ELF-1 (cell line): ENCODE results near the gene LRRC72.
"Not testable (repeated sequence)": the region's sequence is repeated elsewhere in the genome, so short reads cannot be mapped to it uniquely, and the experiment has no call there.

ENCODE experiments used
- DNase-seq: peaks from one replicate; pipeline ENCODE4 v3.0.0-alpha.2; 2016; ENCODE audit warnings: low read depth, low spot score

LRRC72 gene

DNA sequence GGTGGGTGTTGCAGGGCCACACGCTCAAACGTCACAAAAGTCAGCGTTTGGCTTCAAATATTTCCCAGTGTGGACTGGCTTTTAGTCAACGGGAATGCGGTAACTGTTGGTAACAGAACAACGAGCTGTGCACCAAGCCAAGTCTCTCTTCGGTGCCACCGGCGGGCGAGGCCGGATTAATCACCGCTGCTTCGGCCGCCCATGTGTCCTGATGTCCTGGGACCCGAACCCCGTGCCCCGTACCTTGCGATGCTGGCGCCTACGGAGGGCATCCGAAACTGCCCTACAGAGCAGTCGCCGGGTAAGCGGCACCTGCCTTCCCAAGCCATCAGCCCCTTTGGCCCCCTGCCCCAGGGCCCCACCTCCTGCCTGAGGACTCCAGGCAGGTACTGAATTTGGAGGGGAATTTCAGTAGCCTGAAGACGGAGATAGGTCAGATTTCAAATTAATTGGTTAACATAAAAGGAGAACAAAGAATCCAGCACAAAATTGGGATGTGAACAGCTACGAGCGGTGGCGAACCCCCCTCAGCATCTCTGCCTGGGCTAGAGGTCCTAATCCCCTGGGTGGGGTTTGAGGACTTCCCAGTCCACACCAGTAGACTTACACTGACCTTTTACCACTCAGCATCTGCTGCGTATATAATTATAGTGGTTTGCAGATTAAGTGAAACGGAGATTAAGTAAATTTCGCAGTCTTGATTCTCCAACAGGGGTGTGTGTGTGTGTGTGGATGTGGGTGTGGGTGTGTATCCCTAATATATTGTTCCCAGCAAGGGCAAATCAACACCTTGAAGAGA, at the start of gene LRRC72:
LRRC72 (plus strand) TSS at position 84 of the 799 bp plus-strand sequence; CDS start at position 212, 128 bp downstream.
- no peak for DNase-seq

DNA sequence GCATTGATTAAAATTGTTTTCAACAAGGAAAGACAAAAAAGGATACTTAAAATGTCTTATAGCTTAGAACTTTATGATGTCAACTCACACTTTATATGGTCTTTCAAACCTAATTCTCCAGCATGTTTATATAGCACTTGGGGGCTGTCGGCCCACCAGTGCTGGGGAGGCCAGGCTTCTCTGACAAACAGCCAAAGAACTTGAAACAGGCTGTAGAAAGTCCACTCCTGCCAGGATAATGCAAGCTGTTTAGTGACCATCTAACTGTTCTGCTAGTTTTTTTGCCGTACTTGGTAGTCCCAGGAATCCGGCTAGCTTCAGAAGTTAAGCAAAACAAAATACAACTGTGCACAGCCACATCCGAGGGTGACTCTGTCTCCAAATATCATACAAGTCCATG, 47.5 kb upstream of the LRRC72 start:
- no peak for DNase-seq

DNA sequence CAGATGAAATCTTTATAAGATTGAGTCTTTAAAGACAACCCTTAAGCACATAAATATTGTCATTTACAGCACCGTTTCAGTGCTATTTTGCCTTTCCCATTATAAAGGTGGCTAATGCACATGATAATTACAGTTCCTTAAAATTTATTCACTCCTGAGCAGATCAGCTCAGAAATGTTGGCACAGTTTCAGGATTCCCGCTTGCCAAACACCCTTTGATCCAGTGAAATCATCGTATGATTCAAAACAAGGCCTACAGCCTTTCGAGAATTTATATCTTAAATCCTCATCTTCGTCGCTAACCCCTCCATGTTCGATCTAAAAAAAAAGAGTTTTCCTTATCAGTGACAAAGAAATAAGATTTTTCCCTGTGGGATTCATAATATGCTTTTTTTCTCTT, 47.0 kb upstream of the LRRC72 start:
- DNase-seq, result no peak

DNA sequence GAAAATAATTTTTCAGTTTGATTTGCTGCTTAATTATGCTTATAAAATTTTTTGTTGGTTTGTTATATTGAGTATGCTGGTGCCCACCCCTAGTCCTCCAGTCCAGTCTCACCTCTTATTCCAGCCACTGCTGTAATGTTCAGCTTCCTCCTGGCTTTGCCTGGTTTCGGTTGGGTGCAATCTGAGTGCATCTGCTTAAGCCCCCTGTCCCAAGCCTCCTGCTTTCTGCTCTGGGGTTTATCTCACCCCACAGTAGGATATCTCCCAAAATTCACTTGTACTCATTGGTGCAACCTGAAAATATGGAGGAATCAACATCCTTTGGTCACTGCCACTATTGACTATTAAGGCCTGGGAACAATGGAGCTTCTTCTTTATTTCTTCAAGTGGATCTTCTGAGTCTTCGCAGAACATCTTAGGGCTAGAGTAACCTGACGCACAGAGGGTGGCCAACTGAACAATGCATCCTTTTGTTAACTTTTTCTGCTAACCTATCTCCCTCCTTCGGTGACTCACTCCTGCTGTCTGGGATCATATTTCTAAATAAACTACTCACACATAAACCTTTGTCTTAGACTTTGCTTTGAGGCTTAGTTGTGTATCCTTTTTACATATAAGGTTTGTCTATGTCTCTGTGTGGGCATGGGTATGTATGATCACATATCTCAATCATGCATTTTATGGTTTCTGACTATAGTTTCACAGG, 42.0 kb upstream of the LRRC72 start:
- DNase-seq, result peak; percentile 28

DNA sequence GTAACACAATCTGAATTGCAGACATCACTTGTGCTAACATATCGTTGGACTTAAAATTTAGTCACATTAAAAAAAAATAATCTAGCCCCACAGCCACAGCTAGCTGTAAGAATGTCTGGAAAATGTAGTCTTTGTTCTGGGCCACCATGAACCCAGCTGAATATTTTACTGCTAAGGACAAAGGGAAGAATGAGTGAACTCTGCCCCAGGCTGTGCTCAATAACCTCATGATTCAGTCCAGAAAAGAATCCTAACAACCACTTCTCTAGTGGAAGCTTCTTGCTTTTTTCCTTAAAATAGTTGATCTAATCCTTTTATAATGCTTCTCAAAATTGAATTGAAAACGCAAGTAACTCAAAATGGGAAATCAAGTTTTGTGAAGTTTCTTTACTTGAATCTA, 35.5 kb upstream of the LRRC72 start:
- DNase-seq, result no peak

DNA sequence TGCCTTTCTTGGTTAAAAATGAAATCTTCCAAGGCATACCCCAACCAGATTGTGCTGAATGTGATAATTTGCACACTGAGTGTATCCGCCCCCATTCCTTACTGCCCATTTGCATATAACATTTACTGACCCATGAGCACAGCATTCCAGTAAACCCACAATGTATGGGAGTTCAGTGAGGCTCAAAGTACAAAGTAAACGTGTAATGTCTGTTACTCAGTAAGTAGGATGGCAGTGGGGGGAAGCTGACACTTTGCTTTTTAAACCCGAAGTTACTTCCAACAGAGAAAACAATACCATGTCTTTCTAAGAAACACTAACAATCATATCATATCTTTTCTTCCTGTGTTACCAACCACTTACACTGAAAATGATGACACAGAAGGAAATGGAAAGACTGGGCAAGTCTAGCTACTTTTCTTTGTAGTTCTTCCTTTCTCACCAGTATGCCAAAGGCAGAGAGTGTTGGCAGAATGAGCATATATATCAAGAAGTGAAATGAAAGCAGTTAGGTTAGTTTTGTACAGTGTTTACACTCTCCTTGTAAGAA, 34.0 kb upstream of the LRRC72 start:
- DNase-seq, result no peak

DNA sequence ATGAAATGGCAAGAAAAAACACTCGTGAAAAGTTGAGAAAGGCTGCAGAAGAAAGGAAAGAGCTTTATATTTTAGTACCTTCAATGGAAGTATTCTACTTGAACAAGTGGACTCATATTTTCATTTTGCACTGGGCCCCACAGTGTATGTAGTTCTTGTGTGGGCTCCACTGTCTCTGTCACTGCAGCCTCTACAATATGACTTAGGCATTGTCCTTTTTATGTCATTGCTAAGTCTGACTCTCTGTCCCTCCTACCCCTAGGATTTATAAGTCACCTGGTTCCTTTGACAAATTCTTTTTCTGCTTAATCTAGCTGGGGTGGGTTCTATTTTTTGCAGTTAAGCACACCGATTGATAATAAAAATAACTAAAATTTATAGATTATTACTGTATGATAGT, 33.4 kb upstream of the LRRC72 start:
- no peak for DNase-seq

DNA sequence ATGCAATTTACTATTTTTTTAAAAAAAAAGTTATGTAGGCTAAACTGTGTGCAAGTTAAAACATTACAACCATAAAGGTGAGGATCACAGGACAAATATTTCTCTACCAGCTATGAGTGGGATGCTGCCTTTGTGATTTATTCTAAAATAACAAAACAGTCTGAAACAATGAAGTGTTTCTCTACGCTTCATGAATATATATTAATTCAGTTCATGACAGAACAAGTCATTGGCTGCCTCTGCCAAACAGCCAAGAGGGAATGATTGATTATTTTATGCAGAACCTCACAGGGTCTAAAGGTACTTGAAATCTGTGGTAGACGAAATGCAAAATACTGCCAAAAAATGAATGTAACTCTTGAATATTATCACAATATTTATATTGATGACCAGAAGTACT, 32.1 kb upstream of the LRRC72 start:
- DNase-seq, result no peak

DNA sequence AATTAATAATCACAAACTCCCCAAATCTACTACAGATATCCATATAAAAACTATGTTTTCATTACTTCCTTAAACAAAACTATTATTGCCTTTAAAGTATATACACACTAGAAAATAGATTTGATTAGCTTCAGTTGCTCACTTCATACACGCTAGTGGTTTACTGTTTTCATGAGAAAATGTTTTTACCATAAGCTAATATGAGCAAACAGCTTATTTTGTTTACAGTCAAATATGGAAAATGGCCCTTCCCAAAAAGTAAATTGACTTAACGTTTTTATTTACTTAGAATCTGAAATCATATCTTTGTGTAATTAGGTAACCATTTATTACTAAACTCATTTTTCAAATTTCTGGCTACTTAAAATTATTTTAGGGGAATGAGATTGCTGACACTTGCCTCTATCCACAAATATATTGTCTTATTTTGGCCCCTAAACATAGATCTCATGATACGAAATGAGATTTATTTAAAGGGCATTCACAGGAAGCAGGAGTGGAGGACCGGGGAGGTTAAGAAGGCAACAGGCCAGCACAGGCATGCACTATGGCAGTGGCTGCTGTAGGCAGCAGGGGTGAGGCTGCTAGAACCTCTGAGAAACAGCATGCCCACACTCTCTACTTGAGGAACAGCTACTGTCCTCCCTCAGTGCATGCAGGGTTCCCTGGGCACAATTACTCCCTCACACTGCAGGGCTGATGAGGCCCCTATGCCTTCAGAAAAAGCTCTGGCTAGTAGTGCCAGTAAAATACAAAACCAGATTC, 31.5 kb upstream of the LRRC72 start:
- no peak for DNase-seq

DNA sequence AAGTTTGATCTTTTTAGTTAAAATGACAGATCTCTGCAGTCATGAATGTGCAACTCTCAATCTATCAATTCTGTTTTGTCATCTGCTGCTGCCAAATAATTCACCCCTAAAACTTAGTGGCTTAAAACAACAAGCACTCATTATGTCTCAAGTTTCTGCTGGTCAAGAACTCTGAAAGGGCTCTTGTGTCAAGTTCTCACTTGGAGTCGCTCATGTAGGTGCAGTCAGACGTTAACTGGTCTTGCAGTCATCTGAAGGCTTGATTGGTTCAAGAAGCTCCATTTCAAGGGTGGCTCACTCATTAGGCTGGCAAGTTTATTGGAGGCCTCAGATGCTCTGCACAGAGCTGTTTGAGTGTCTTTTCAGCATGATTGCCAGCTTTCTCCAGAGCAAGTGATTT, 28.5 kb upstream of the LRRC72 start:
- DNase-seq, result no peak

DNA sequence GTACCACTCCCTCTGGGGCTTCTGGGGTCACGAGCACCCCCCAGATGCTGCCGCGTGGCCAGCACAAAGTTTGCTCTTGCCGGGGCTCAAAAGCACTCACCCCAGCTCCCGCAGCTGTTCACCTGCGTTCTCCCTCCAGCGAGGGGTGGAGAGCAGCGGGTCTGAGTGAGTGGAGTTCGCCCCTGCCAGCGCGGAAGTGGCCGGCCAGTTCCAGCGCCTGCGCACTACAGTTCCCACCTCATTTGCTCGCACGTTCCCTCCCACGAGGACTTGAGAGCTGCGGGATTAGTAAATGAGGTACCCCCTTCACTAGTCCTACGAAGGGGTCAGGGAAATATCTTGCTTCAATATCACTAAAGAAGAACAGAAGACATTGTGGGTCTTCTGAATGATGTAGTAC, 24.3 kb upstream of the LRRC72 start:
- no peak for DNase-seq

DNA sequence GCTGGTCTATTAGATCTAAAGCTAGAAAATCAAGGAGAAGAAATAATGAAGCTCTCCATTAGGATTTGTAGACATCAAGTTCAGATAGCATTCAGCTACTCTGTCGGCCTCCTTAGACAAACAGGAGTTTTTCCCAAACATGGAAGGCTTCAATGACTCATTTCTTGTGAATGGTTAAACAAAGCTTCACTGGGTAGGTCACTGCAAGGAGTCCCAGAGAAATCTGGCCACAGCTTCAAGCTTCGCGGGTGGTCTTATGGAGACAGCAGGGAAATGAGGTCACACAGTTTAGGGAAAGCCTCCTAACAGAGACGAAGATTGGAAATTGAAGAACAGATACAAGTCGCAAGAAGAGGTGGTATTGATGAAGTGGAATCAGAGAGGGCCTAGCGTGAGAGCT, 22.6 kb upstream of the LRRC72 start:
- peak; percentile 10 for DNase-seq

DNA sequence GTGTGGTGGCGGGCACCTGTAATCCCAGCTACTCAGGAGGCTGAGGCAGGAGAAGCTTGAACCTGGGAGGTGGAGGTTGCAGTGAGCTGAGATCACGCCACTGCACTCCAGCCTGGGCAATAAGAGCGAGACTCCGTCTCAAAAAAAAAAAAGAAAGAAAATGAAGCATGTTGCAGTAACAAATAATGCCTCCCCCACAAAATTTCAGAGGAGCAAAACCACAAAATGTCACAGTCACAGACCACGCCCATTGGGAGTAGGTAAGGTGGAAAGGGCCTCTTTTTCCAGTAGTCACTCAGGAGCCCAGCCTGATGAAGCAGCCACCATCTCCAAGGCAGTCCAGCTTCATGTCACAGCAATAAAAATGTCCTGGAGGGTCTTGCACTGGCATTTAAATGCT, 20.2 kb upstream of the LRRC72 start:
- DNase-seq, result not testable (repeated sequence)

DNA sequence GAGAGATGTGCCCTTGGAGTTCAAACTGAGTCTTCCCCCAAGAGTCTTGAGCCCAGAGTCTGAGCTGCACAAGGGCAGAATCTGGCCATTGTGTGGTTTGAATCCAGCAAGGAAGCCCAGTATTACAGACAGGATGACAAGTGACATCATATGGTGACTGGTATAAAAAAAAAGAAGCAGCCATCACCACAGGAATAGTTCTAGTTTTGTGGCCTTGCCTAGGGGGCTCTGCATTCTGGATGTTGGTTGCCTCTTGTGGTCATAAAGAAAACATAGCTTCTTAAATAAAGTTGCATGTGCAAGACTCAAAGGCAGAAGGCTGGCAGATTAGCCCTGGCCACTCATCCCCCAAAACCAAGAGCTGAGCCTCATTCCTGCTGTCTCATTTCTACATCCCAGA, 16.8 kb upstream of the LRRC72 start:
- DNase-seq, result no peak

DNA sequence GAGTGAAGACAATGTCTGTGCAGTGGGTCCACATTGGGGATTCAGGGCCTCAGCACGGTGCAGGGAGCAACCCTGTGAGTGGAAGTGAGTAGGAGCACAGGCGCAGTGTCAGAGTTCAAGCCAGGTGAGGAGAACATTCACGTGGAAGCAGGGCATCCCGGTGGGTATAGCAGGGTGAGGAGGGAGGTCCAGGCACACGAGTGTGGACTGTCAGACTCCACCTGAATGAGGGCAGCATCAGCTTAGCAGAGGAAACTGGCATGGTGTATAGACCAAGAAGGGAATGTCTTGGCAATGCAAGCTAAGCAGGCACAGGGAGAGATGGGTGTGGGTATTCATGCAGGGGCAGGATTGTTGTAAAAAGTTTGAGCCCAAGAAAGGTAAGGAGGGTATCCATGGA, 15.3 kb upstream of the LRRC72 start:
- no peak for DNase-seq

DNA sequence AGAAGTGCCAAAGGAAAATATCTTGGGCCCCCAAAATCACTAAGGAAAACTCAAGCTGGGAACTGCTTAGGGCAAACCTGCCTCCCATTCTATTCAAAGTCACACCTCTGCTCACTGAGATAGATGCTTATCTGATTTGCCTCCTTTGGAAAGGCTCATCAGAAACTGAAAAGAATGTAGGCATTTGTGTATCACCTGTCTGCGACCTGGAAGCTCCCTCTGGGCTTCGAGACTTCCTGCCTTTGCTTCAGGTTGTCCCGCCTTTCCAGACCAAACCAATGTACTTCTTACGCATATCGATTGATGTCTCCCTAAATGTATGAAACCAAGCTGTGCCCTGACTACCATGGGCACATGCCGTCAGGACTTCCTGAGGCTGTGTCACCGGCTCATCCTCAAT, 14.5 kb upstream of the LRRC72 start:
- DNase-seq, result peak; percentile 76

DNA sequence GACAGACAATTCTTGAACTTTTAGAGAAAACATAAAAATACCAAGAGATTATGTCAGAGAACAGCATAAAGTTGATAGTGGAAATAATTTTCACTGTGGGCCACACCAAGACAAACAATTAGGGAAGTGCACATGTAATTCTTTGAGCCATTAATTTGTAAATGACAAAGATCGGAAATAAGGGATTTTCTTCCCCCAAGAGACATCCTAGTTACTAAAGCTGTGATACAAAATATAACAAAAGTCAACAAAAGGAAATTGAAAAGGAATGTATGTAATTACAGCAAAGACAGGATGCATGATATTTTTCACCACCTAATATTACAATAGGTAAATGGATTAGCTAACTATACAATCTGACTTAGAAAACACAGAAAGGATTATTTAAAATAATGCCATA, 12.4 kb upstream of the LRRC72 start:
- DNase-seq, result no peak

DNA sequence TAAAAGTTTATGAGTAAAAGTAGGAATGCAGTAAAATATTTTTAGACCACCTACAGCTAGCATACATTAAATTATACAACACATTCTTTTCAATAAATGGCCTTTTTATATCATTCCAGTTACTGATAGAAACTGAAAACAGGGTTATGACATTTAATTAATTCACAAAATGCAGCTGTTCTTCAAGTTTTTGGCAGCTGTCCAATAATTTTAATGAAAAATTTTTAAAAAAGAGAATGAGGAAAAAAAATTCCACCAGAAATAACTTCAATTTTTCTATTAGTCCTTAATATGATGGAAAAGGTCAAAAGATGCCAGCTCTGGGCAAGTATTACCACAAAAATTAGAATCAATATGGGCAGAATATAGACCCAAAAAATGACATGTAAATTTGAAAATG, 11.9 kb upstream of the LRRC72 start:
- DNase-seq, result no peak

DNA sequence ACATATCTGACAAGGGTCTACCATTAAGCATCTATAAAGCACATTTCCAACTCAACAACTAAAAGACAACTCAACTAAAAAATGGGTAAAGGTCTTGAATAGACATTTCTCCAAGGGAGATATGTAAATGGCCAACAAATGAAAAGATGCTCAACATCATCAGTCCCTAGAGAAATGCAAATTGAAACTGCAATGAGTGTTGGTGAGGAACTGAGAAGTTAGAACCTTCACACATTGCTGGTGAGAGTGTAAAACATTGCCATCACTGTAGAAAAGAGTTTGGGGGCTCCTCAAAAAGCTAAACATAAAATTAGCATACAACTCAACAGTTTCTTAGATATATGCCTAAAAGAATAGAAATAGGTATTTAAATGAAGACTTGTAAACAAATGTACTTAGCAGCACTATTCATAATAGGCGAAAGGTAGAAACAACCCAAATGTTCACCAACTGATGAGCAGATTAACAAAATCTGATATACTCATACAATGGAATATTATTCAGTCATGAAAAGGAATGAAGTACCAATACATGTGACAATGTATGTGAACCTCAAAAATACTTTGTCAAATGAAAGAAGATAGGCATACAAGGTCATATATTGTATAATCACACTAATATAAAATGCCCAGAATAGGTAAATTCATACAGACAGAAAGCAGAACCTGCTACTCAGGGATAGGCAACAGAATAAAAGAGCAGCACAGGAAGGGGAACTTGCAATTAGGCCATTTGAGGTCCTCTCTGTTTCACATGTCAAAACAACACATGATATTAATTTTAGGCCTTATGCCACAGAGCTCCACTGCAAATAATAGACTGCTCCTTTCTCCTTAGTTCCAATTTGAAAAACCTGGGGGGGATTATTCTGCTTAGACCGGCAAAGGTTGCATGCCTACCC, 10.6 kb upstream of the LRRC72 start:
- no peak for DNase-seq

DNA sequence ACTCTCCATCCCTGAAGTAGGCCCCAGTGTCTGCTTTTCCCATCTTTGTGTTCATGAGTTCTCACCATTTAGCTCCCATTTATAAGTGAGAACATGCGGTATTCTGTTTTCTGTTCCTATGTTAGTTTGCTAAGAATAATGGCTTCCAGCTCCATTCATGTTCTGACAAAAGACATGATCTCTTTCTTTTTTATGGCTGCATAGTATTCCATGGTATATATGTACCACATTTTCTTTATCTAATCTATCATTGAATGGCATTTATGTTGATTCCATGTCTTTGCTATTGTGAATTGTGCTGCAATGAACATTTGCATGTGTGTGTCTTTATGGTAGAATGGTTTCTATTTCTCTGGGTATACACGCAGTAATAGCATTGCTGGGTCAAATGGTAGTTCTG, 6.6 kb upstream of the LRRC72 start:
- DNase-seq, result not testable (repeated sequence)

DNA sequence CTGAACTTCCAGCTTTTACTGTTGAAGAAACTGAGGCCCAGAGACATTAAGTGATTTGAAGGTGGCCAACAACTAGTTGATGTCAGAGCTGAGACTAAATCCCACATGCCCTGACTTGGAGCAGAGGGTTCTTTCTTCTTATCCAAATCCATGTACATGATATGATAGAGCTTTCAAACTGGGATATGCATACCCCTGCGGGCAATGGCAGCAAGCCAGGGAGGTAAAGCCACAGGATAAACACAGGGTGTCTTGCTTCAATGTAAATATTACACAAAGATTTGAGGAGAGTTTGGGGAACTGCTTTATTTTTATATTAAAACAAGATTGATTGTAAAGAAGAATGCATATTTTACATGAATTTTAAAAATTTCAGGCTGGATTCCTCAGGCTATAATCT, 2.3 kb upstream of the LRRC72 start:
- no peak for DNase-seq
